ACC112 (cell line): Measurements from ENCODE around the gene PCARE.

ENCODE experiments used
- H2AFZ ChIP-seq: fragments of 200-600 bp; sonication (generic); one replicate; pipeline ENCODE4 v1.6.0; 2017; ENCODE audit warnings: antibody characterized with exemption, low read length; ENCODE audit not compliant: unreplicated experiment
- H3K27ac ChIP-seq: fragments of 200-600 bp; sonication (generic); 2 replicates; pipeline ENCODE4 v1.5.1; 2014; ENCODE audit warnings: low read depth, mild to moderate bottlenecking, antibody characterized with exemption, low read length, moderate library complexity
- H3K27me3 ChIP-seq: fragments of 200-600 bp; sonication (generic); 2 replicates; pipeline ENCODE4 v1.6.1; 2014; ENCODE audit warnings: mild to moderate bottlenecking, antibody characterized with exemption, low read length, moderate library complexity, mixed read lengths; ENCODE audit not compliant: insufficient read depth
- H3K36me3 ChIP-seq: fragments of 200-600 bp; sonication (generic); 2 replicates; pipeline ENCODE4 v1.6.1; 2016; ENCODE audit warnings: mild to moderate bottlenecking, antibody characterized with exemption, low read length, moderate library complexity, mixed read lengths; ENCODE audit not compliant: insufficient read depth
- H3K4me1 ChIP-seq: fragments of 200-600 bp; sonication (generic); one replicate; pipeline ENCODE4 v1.6.1; 2016; ENCODE audit warnings: low read length, mixed read lengths; ENCODE audit not compliant: insufficient read depth, unreplicated experiment, control insufficient read depth
- H3K4me3 ChIP-seq: fragments of 200-600 bp; sonication (generic); 2 replicates; pipeline ENCODE4 v1.5.1; 2014; ENCODE audit warnings: mild to moderate bottlenecking, low read depth, low read length
- H3K79me2 ChIP-seq: fragments of 200-600 bp; sonication (generic); one replicate; pipeline ENCODE4 v1.6.0; 2016; ENCODE audit warnings: low read length; ENCODE audit not compliant: control insufficient read depth, unreplicated experiment, insufficient read depth

Gene PCARE

GRCh38 chr2:29074411-29074810 is at the start of gene PCARE:
Gene PCARE (minus strand): TSS chr2:29074523. CDS start chr2:29074261, 262 bp downstream.
- no peak within 1 kb of the TSS for H3K4me3 ChIP-seq
- H3K36me3 ChIP-seq: no peaks in the 10 kb centered on the region
- no peak within 1 kb of the TSS for H2AFZ ChIP-seq
- no peak within 1 kb of the TSS for H3K27ac ChIP-seq
- H3K27me3 ChIP-seq: no peaks in the 10 kb centered on the region
- no peaks in the 10 kb centered on the region for H3K4me1 ChIP-seq
- H3K79me2 ChIP-seq: no peaks in the 10 kb centered on the region

GRCh38 chr2:29123617-29124349 is 49.5 kb upstream of the PCARE start:
- H3K79me2 ChIP-seq: peaks cover 77% of the 10 kb centered on the region
- H3K4me1 ChIP-seq: peaks cover 63% of the 10 kb centered on the region
- no peaks in the 10 kb centered on the region for H3K27me3 ChIP-seq
- H2AFZ ChIP-seq: no peak overlapping the region
- peak overlapping the region; percentile 28; the same call in 1 of the 2 replicates for H3K4me3 ChIP-seq
- H3K36me3 ChIP-seq: peaks cover 48% of the 10 kb centered on the region
- peak overlapping the region; percentile 96 for H3K27ac ChIP-seq

GRCh38 chr2:29120846-29121245 is 46.5 kb upstream of the PCARE start:
- Histone ChIP-seq H2AFZ (no peak overlapping the region), H3K27me3 (no peaks in the 10 kb centered on the region), H3K27ac (no peak overlapping the region), H3K4me3 (no peak overlapping the region), H3K4me1 (peaks cover 64% of the 10 kb centered on the region), H3K36me3 (peaks cover 34% of the 10 kb centered on the region), H3K79me2 (peaks cover 76% of the 10 kb centered on the region)

GRCh38 chr2:29119211-29119610 is 44.9 kb upstream of the PCARE start:
- peaks cover 20% of the 10 kb centered on the region for H3K36me3 ChIP-seq
- H2AFZ ChIP-seq: no peak overlapping the region
- H3K79me2 ChIP-seq: peaks cover 66% of the 10 kb centered on the region
- peaks cover 67% of the 10 kb centered on the region for H3K4me1 ChIP-seq
- H3K27ac ChIP-seq: no peak overlapping the region; the same call in 1 of the 2 replicates
- H3K27me3 ChIP-seq: no peaks in the 10 kb centered on the region
- 0 out of 2 replicates have a peak overlapping the region, but pooled peaks have one; percentile 16 for H3K4me3 ChIP-seq

- Histone ChIP-seq H3K27ac (peak overlapping the region; percentile 82), H2AFZ (no peak overlapping the region), H3K4me1 (peaks cover 69% of the 10 kb centered on the region), H3K4me3 (peak overlapping the region; percentile 56), H3K36me3 (peaks cover 20% of the 10 kb centered on the region; the same call in 1 of the 2 replicates), H3K27me3 (no peaks in the 10 kb centered on the region), H3K79me2 (peaks cover 63% of the 10 kb centered on the region)
These were observed 43.4 kb upstream of the PCARE start for GRCh38 chr2:29117636-29118303.

- Histone ChIP-seq H3K4me3 (peak overlapping the region; percentile 98), H2AFZ (peak overlapping the region; percentile 76), H3K27ac (peak overlapping the region; percentile 82), H3K4me1 (peaks cover 67% of the 10 kb centered on the region), H3K27me3 (no peaks in the 10 kb centered on the region), H3K79me2 (peaks cover 52% of the 10 kb centered on the region), H3K36me3 (peaks cover 11% of the 10 kb centered on the region; the same call in 1 of the 2 replicates)
These were observed 41.8 kb upstream of the PCARE start for GRCh38 chr2:29115797-29116781.

- peak within 1 kb of the TSS; percentile 82 for H3K27ac ChIP-seq
- peak within 1 kb of the TSS; percentile 98 for H3K4me3 ChIP-seq
- H3K79me2 ChIP-seq: peaks cover 42% of the 10 kb centered on the region
- H3K27me3 ChIP-seq: no peaks in the 10 kb centered on the region
- peaks cover 6% of the 10 kb centered on the region; the same call in 1 of the 2 replicates for H3K36me3 ChIP-seq
- H2AFZ ChIP-seq: peak within 1 kb of the TSS; percentile 76
- peaks cover 61% of the 10 kb centered on the region for H3K4me1 ChIP-seq
These were observed 40.8 kb upstream of the PCARE start, which contains the start of gene CLIP4 for GRCh38 chr2:29114946-29115609. Gene CLIP4 (plus strand): TSS chr2:29115415. CDS start chr2:29121389, 5,974 bp downstream.

GRCh38 chr2:29114586-29114945 is 40.2 kb upstream of the PCARE start:
- H3K27me3 ChIP-seq: no peaks in the 10 kb centered on the region

GRCh38 chr2:29113891-29114321 is 39.6 kb upstream of the PCARE start:
- Histone ChIP-seq H3K4me3 (0 out of 2 replicates have a peak overlapping the region, but pooled peaks have one; percentile 98), H3K4me1 (peaks cover 53% of the 10 kb centered on the region), H3K36me3 (no peaks in the 10 kb centered on the region; the same call in 1 of the 2 replicates), H3K27me3 (no peaks in the 10 kb centered on the region), H3K27ac (peak overlapping the region; percentile 51), H2AFZ (no peak overlapping the region), H3K79me2 (peaks cover 30% of the 10 kb centered on the region)

More at GRCh38 chr2:29114586-29114945, 40.2 kb upstream of the PCARE start:
- Histone ChIP-seq H3K36me3 (peaks cover under 1% of the 10 kb centered on the region; the same call in 1 of the 2 replicates), H3K79me2 (peaks cover 37% of the 10 kb centered on the region), H2AFZ (peak overlapping the region; percentile 76), H3K27ac (peak overlapping the region; percentile 51), H3K4me3 (peak overlapping the region; percentile 98), H3K4me1 (peaks cover 58% of the 10 kb centered on the region)
